Hypothalamus (tissue), 51 donors: Measurements from ENCODE around the gene BTBD9.
A peak's percentile ranks its signal among the peaks of the same experiment; 100 is the strongest.

Experiments used
- DNase-seq, 51 donors: peaks; one replicate each; lab custom pipeline; 2025; lab: John Stamatoyannopoulos, UW

BTBD9 gene

DNA sequence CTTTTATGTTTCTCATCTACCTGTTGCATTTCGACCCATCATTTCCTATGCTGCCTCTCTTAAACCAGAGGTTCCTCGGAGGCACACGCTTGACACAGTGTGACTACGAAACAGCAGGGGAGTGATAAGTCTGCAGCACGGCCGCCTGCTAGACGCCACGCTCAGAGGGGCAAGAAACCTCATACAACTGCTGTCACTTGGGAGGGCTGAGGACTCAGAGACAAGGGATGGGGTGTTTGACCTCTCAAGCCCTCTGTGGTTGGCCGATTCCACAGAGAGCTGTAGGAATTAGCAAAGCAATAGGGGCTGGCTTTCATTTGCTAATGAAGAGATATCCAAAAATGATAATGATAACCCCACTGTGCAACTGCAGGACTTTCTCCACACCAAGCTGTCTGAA, 447.7 kb downstream of the BTBD9 start:
- DNase-seq: no peak

- DNase-seq: no peak
These were observed 448.3 kb downstream of the BTBD9 start for GRCh38 chr6:38191418-38191817.

- DNase-seq: no peak
These were observed 450.9 kb downstream of the BTBD9 start for GRCh38 chr6:38188677-38189335.

DNA sequence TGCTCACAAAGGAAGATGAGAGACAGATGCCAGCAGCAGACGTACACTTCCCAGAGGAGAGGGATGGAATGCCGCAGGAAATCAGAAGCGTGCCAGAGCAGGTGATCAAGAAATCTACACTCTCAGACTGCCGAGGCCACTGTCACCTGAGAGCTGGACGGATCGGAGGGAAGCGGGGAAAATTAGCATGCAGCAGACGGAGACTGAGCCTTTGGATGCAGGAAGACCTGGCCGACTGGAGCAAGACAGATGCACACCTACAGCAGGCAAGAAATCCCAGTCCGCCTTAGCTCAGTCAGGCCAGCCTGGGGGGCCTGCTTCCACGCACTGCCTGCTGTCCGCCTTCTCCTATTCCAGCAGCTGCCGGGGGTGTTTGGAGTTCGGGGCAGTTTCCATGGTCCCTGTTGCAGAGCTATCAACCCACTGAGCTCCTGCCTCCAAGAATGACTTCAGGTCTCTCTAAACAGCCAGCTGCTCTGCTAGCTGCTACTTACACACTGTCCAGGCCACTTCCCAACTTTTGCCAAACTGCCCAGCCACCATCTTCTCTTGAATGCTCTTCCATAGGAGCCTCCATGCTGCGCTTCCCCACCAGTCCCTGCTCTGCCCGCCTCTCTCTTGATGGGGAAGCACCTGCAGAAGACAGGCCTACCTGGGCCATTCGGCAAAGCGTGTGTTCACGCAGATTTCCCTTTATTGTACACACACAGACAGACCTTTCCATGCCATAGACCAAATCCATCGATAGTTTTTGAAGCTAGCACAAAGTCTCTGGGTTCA, 451.7 kb downstream of the BTBD9 start:
- DNase-seq: no peak

GRCh38 chr6:38187325-38187724, 452.4 kb downstream of the BTBD9 start:
- DNase-seq: peak in 5 of 51 donors; percentile 15 to 33 (median 19)

DNA sequence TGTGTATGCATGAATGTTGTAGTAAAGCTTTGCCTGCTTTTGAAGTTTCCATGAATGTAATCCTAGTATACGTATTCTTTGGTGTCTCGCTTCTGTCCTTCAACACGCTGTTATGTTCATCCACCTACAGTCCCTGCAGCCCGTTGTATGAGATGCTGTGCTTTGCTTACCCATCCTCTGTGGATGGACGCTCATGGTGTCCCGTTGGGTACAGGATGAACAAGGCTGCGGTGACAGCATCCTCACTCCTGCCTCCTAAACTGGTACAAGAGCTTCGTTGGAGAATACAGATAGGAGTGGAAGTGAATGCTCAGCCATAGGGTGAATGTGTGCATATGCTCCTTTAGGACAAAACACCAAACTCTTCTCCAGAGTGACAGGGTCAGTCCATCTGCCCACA, 454.0 kb downstream of the BTBD9 start:
- no peak for DNase-seq

- DNase-seq: peak in 18 of 51 donors; percentile 11 to 47 (median 34)
These were observed 454.5 kb downstream of the BTBD9 start for GRCh38 chr6:38185244-38185643.

- DNase-seq: peak in 22 of 51 donors; percentile 16 to 66 (median 42)
These were observed 455.1 kb downstream of the BTBD9 start for GRCh38 chr6:38184585-38185080.

DNA sequence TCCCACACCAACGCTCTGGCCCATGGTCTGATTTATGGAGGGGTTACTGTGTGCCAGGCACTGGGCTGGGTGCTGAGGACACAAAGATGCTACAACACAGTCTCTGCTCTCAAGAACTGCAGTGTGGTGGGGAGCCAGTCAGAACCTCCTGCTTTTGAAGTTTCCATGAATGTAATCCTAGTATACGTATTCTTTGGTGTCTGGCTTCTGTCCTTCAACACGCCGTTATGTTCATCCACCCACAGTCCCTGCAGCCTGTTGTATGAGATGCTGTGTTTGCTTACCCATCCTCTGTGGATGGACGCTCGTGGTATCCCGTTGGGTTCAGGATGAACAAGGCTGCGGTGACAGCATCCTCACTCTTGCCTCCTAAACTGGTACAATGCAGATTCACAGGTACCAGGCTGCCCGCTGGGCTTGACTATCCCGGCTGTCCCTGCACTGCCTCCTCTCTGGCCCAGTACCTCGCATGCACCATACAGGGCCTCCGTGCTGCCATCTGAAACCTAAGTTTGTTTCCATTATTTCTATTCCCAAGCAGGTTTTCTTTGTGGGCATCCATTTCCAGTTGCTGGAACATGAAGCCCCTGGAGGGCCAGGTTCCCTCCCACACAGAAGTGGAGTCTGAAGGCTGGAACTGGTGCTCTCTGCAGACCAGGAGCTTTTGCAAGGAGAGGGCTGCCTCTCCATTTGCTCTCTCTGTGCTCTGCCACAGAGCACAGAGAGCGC, 455.7 kb downstream of the BTBD9 start:
- DNase-seq: no peak

DNA sequence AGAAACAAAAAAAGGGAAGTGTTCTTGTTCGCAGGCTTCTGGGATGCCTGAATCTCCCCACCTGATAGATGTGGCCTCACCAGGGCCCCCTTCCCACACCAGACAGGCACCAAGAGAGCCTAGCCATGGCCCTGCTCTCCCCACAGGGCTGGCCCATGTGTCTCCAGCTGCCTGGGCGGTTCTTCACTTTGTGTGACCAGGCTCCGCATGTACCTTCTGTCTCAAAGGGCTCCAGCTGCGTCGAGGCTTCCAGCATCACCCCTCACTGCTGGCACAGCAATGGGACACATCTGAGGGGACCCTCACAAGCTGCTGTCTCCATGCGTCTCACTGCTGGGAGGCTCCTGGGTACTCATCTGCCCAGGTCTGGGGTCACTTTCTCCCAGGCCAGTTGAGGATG, 457.3 kb downstream of the BTBD9 start:
- DNase-seq: no peak

GRCh38 chr6:38180586-38180985, 459.1 kb downstream of the BTBD9 start:
- DNase-seq: no peak

- no peak for DNase-seq
These were observed 459.8 kb downstream of the BTBD9 start for GRCh38 chr6:38179794-38180430.

DNA sequence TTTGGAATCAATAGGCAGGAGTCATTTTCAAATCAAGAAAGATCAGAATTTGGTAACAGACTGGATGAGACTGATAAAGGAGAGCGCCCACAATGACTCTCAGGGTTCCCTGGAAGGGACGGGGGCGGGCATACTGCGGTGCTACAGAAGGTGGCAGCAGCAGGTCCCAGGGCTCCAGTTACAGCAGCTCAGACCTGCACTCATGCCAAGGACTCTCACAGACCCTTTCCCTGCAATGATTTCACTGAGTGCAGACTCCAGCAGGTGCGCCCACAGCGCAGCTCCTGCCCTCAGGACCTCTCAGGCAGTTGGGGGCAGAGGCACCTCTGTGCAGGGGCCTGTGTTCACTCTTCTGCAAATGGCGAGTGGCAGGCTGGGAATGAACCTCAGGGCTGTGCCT, 460.4 kb downstream of the BTBD9 start:
- DNase-seq: no peak

DNA sequence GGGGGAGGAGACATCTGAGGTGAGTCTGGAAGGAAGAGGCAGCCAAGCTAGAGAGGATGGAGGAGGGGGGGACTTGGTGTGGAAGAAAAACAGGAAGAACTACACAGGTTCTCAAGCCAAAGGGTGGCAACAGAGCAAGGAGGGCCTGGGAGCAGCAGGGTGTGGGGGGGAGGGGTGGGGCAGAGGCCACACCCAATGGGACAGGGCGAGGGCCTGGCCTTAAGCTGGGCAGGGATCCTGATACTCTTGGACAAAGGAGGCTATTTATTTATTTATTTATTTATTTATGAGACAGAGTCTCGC, 461.2 kb downstream of the BTBD9 start:
- DNase-seq: no peak

DNA sequence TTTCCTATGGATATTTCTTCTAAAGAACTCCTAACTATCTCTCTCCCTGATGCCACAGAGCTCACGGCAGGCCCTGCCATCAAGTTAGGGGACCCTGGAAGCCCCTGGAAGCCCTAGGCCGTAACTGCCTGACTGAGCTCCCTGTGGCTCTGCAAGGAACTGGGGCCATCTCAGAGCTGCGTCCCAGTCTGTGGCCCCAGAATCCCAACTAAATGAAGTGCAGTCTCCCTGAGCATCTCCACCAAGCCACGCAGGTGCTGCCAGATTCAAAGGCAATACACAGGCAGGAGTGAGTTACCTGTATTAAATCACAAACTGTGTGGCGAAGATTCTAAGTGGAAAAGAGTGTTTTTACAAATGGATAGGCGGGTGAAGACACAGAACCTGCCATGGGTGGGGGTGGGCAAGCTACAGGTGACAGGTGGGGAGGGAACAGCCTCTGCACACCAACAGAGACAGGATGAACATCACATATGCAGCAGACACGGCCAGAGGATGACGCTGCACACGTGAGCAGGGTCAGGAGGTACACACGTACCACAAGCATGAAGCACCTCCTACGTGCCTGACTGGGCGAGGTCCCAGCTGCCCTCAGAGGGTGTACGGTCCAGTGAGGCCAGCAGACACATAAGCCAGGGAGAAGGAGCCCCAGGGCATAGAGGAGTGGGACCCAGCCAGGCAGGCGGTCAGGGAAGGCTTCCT, 461.7 kb downstream of the BTBD9 start:
- no peak for DNase-seq

DNA sequence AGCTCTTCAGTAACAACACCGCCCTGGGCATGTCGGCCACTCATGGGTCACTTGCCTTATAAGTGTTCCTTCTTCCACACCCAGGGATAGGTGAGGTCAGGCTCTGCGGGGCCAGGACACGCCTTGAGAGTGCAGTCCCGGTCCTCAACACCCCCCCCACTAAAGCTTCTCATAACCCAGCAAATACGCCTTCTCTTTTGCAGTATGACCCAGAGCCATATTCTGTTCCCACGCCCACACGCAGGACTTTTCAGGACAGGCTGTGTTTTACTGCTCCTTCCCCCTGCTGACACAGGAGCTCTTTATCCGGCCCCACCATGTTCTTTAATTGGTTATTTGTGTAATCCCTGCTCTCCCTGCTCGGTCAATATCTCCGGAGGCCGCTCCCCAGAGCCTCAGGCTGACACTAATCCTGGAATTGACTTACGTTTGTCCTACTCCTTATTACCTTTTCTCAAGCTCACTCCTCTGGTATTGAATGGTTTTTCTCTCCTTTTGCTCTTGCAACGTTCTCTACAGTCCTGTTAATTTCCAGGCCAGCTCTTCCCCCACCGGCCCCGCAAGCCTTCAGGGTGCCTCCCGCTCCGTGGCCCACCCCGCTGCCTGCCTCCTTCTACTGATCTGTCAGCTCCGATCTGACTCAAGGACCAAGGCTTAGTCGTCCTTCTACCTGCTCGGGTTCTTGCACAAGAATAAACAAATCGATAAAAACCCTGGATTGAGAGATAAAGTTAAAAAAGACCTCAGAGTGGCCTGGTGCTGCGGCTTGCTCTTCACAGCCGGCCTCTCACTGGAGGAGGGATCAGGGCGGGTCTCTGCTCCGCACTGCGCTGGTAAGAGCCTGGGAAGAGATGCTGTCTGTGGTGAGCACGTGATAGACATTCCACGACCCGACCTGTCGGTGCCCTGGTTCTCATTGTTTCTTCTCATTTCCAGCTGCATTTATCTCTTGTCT, 462.7 kb downstream of the BTBD9 start:
- DNase-seq: no peak

DNA sequence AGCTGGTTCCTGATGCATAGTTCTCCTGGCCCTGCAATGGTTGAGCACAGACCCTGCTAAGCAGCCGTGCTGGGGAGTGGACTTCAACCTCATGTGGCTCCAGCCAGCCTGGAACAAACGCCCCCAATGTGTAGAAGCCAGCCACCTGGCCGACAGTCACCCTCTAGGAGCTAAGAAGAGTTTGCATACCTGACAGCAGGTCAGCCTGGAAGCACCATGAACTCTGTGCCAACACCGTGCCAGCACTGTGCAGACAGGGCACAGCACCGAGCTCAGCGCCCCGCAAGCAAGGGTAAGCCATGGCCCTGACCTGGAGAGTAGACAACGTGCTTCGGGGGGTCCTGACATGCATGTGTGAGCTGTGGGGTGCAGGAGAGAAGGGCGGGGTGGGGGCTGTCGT, 463.9 kb downstream of the BTBD9 start:
- DNase-seq: no peak

DNA sequence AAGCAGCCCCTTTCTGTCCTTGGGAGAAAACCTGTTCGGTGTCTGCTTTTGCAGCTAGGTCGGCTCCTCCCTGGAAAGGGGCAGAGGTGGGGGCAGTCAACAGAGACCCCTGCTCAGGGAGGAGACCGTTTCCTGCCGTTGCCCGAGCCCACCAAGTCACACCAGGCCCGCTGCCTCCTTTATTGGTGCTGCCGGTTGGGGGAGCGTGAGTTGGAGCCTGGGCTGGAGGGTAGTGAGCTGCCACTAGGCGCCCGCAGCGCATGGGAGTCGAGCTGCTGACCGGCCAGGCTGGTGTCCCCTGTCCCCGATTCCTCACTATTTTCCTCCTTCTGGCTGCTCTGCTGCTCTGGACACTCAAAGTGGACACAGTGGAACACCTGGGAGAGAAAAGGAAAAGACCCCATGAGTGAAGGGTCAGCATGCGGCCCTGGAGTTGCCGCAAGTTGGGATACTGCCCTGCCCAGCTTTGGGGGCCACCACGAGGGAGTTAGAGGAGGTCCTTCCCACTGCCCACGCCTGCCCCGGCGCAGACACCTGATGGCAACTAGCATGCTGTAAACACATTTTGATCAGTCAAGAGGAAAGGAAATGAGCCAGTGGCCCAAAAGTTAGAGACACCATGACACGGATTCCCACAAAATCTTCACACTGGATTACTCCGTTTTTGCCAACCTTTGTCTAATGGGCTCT, 464.8 kb downstream of the BTBD9 start:
- DNase-seq: no peak

DNA sequence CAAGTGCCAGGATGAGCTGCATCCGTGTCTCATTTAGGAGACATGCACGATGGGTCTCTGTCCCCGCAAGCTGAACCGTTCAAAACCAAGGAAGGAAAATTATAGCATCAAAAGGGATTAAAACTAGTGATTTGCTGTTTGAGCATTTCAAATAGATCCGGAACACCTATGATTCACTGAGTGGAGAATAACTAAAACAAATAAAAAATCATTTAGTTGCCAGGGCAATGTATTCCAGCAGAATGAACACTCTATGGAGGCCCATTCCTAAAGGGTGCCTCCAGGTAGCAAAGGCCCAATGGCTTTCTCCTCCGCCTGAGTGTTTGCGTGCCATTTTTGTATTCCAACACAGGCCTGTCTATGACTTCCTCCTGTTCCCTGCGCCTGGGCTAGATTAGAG, 465.4 kb downstream of the BTBD9 start:
- DNase-seq: no peak
